ENCODE data around the gene DPYSL4.

The DPYSL4 gene

GRCh38 chr10:132178672-132179545 is 7.8 kb upstream of the DPYSL4 start:
- DNase-seq (ENCODE audit: low read depth in 2 of 2): no peak

- no peak for DNase-seq (ENCODE audit: low read depth in 2 of 2)
Observed at GRCh38 chr10:132179551-132180392, 7.0 kb upstream of the DPYSL4 start.

- no peak for DNase-seq (ENCODE audit: low read depth in 2 of 2)
Observed at GRCh38 chr10:132180736-132181135, 6.0 kb upstream of the DPYSL4 start.

DNA sequence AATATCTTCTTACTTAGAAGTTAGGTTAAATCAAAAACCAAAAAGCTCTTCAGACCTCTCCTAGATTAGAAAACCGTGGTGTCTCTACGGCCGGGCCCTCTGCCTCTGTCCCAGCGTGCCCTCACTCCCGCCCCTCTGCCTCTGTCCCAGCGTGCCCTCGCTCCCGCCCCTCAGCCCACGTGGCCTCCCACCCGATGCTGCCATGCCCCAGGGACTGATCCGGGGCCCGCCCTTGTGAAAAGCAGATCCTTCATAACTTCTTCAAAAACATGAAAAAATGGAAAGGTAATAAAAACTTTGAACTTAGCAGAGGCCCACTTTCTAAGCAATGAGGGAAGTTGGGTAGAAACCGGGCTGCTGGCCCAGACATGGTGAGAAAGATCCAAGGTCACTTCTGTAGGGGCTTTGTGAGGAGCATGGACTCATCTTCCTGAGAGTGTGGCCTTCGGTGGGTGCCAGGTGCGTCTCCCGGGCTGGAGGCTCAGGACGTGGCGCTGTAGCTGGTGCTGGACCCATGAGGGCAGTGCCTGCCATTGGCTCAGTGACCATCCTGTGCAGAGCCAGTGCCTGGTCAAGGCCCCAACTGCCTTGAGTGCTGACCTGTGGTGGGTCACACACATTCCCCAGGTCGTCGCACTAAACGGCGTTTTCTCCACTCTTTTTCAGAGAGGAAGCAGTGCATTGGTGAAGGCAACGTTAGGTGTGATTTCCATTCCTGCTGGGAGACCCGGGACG is 4.9 kb upstream of the DPYSL4 start:
- DNase-seq (ENCODE audit: low read depth in 2 of 2): no peak

DNA sequence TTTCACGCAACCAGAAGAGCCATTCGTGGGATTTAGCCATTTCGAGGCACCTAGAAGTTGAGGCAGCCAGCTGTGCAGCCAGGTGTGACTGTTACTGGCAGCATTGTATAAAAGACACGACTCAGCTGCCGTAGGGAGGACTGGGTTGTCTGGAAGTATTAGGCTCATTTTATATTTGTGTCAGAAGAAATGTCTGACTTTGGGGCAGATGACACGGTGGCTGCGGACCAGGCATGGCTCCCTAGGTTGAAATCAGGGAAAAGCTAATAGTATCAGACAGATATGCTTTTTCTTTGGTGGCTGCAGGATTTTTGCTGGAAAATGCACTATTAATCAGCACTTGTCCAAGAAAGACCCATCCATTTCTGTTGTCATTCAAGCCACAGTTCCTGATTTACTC is 4.2 kb upstream of the DPYSL4 start:
- DNase-seq (ENCODE audit: low read depth in 2 of 2): no peak

DNA sequence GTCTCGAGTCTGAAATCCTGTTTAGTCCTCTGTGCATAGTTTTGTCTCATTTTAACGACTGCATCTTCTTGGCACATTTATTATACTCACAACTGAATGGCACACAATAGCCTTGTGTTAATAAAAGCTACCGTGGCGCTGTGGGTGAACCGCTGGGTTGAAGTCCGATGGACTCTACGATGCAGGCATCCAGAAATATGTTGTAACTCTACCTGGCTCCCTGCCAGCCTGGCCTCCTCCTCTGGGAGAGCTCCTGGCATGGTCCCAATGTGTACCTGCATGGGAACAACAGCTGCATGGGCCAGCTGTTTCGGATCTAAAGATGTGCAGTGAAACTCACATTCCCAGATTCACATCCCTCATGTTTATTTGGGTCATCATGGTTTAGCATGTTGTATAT is 3.7 kb upstream of the DPYSL4 start:
- DNase-seq (ENCODE audit: low read depth in 2 of 2): no peak

GRCh38 chr10:132184816-132185593 is 1.7 kb upstream of the DPYSL4 start:
- DNase-seq (ENCODE audit: low read depth in 2 of 2): no peak

GRCh38 chr10:132185601-132186487 is 904 bp upstream of the DPYSL4 start:
- DNase-seq (ENCODE audit: low read depth in 2 of 2): peak in 1 of 2 donors; percentile 34

GRCh38 chr10:132187430-132188138 is 836 bp downstream of the DPYSL4 start:
- no peak for DNase-seq (ENCODE audit: low read depth in 2 of 2)

- no peak for DNase-seq (ENCODE audit: low read depth in 2 of 2)
Observed at GRCh38 chr10:132188331-132188730, 1.6 kb downstream of the DPYSL4 start.

DNA sequence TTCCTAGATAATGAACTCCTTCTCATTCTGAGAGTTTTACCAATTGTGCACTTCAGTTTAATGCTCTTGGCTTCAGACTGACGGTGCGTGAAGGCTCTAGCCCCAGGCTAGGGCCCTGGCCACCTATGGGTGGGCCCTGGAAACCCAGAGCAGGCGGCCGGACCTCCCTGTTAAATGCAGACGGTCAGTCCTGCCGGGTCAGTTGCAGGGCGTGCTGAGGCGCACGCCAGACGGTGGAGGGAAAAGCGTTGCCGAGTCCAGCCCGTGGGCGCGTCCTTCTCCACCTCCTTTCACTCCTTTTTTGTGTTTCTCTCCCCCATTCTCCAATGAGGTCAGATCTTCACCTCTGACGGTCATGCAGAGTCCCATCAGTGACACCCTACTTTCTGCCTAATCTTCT is 2.3 kb downstream of the DPYSL4 start:
- DNase-seq (ENCODE audit: low read depth in 2 of 2): no peak

GRCh38 chr10:132189810-132190422 is 3.2 kb downstream of the DPYSL4 start:
- no peak for DNase-seq (ENCODE audit: low read depth in 2 of 2)

DNA sequence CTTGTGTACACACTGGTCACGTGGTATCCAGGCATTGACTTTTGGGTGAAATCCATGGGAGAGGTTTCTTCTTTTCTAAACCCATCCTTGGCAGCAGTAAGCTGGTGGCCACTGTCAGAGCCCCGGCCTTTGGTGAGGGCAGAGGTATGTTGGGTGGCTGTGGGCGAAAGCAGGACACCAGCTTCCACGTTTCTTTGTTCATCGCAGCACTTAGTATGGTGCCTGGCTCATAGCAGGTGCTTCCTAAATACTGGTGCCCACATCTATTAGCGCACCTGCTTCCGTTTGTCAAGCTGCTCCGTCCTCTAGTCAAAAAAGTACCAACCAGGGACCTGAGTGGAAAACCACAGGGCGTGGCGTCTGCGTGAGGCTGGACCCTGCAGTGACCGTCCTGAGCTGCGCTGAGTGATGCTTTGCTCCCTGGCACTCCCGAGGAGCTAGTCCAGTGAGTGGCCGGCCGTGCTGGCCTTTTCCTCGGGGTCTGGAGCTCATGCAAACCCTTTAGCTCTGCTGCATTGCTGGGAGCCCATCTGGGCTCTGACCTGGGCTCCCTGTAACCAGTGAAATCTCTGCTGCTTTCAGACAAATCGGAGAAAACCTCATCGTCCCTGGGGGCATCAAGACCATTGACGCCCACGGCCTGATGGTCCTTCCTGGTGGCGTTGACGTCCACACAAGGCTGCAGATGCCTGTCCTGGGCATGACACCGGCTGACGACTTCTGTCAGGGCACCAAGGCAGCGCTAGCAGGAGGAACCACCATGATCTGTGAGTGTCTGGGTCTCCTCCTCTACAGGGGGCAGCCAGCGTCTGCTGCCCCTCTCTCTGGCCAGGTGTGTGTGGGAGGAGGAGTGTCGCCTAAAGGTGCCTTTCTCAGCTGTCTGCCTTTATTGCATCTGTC is 5.6 kb downstream of the DPYSL4 start:
- no peak for DNase-seq (ENCODE audit: low read depth in 2 of 2)

- no peak for DNase-seq (ENCODE audit: low read depth in 2 of 2)
Observed at GRCh38 chr10:132192991-132193665, 6.4 kb downstream of the DPYSL4 start.

GRCh38 chr10:132193907-132194552 is 7.3 kb downstream of the DPYSL4 start:
- DNase-seq (ENCODE audit: low read depth in 2 of 2): no peak

DNA sequence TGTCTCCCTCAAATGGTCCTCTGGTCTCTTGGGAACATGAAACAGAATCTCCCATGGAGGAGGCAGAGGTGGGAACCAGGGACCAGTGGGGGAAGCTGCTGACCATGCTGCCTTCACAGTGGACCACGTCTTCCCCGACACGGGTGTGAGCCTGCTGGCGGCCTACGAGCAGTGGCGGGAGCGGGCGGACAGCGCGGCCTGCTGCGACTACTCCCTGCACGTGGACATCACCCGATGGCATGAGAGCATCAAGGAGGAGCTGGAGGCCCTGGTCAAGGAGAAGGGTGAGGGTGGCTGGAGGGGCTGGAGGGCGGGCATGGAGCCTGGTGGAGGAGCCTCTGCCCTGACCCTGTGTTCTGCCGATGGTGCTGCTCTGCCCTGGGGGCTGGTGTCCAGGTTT is 8.0 kb downstream of the DPYSL4 start:
- no peak for DNase-seq (ENCODE audit: low read depth in 2 of 2)

Measured in activated CD4-positive, alpha-beta T cell treated with anti-CD3 and anti-CD28 coated beads for 24 hours (primary cell).